GM12878 (cell line): ENCODE data around the gene CADM2. TPM values are rescaled to one million over a fixed set of nuclear protein-coding genes. Genes with fewer than 3 reads are reported as not detected.

Experiments used
- ATAC-seq: fragments of 200-7000 bp; cut with Tn5 transposase; 3 replicates; pipeline ENCODE4 v1.9.1; 2020; ENCODE audit warnings: mild to moderate bottlenecking, moderate library complexity
- BruUV-seq: library from RNA; stranded (reverse); fragments of 400-500 nt; replicated peaks from 2 replicates; lab custom pipeline; 2021; lab: Mats Ljungman, UMichigan
- CTCF ChIA-PET: fragments of 300-600 bp; sonication (Branson Sonifier 250); formaldehyde crosslinking; extraction: SDS; loops from one replicate; lab custom pipeline; 2021; ENCODE audit warnings: inconsistent platforms; lab: Yijun Ruan, JAX
- POLR2A ChIA-PET: fragments of 350-600 bp; formaldehyde crosslinking; extraction: SDS; loops from one replicate; lab custom pipeline; 2021; ENCODE audit warnings: inconsistent platforms; lab: Charles Lee
- RAD21 ChIA-PET: fragments of 300-600 bp; sonication (Branson Sonifier 250); formaldehyde crosslinking; loops from one replicate; lab custom pipeline; 2023; ENCODE audit warnings: antibody characterized with exemption; ENCODE audit not compliant: unreplicated experiment; lab: Charles Lee
- SMC1A ChIA-PET: fragments of 300-600 bp; sonication (Branson Sonifier 250); formaldehyde crosslinking; loops from one replicate; lab custom pipeline; 2023; ENCODE audit not compliant: unreplicated experiment, uncharacterized antibody; lab: Charles Lee
- DNase-seq: peaks from one replicate; pipeline ENCODE4 v3.0.0-alpha.2; 2011; ENCODE audit warnings: low read depth, low spot score
- FAIRE-seq: peaks from 3 replicates; lab custom pipeline; 2011; peaks lifted over from hg19 to GRCh38; lab: Jason Lieb, UNC
- H2AFZ ChIP-seq: 2 replicates; pipeline ENCODE4 v1.6.0; 2011; ENCODE audit warnings: low read depth, low read length, control low read depth; ENCODE audit not compliant: control insufficient read depth
- H3K27ac ChIP-seq: 2 replicates; pipeline ENCODE4 v1.5.1; 2011; ENCODE audit warnings: control low read depth; ENCODE audit not compliant: control insufficient read depth, insufficient read depth
- H3K27me3 ChIP-seq, 2 experiments: replicated peaks in 1 of 2; 2 replicates each; pipeline versions ENCODE4 v1.6.0 to v1.6.1; 2011; ENCODE audit warnings: low read length in 1 of 2; ENCODE audit not compliant: control insufficient read depth in 2 of 2, insufficient read depth in 2 of 2
- H3K36me3 ChIP-seq, 2 experiments: 2 replicates each; pipeline ENCODE4 v1.5.1; 2011; ENCODE audit warnings: low read length in 1 of 2; ENCODE audit not compliant: control insufficient read depth in 2 of 2, insufficient read depth in 2 of 2
- H3K4me1 ChIP-seq: 2 replicates; pipeline ENCODE4 v1.6.1; 2011; ENCODE audit warnings: mild to moderate bottlenecking, low read length, moderate library complexity, mixed read lengths; ENCODE audit not compliant: control insufficient read depth, insufficient read depth
- H3K4me2 ChIP-seq: 2 replicates; pipeline ENCODE4 v1.6.0; 2011; ENCODE audit warnings: control low read depth; ENCODE audit not compliant: control insufficient read depth, insufficient read depth
- H3K4me3 ChIP-seq: fragments of 200-600 bp; sonication (generic); 2 replicates; pipeline ENCODE4 v1.5.1; 2016
- H3K79me2 ChIP-seq: 2 replicates; pipeline ENCODE4 v1.6.0; 2011; ENCODE audit warnings: low read length; ENCODE audit not compliant: control insufficient read depth, insufficient read depth
- H3K9ac ChIP-seq: 2 replicates; pipeline ENCODE4 v1.8.0; 2011; ENCODE audit warnings: low read length, control low read depth, mixed read lengths; ENCODE audit not compliant: control insufficient read depth, insufficient read depth
- H3K9me3 ChIP-seq: replicated peaks from 3 replicates; pipeline ENCODE4 v1.5.1; 2011; ENCODE audit warnings: mild to moderate bottlenecking, low read length; ENCODE audit not compliant: control insufficient read depth, insufficient read depth
- H4K20me1 ChIP-seq: 2 replicates; pipeline ENCODE4 v1.6.0; 2011; ENCODE audit not compliant: control insufficient read depth, insufficient read depth
- E4F1 ChIP-seq: fragments of 450-650 bp; IDR thresholded peaks from 2 replicates; pipeline ENCODE4 v1.6.1; 2018; ENCODE audit warnings: borderline replicate concordance, mild to moderate bottlenecking; ENCODE audit not compliant: partially characterized antibody
- ELK1 ChIP-seq: IDR thresholded peaks from 2 replicates; pipeline ENCODE4 v1.6.1; 2012; ENCODE audit warnings: low read depth, low read length, improper control_type of control experiment
- HSF1 ChIP-seq: fragments of 150-350 bp; IDR thresholded peaks from 2 replicates; pipeline ENCODE4 v1.6.1; 2014; ENCODE audit warnings: mild to moderate bottlenecking, low read depth, low read length
- IRF3 ChIP-seq: fragments of 450-650 bp; IDR thresholded peaks from 2 replicates; pipeline ENCODE4 v1.6.1; 2014; ENCODE audit warnings: mild to moderate bottlenecking
- IRF5 ChIP-seq: fragments of 450-650 bp; IDR thresholded peaks from 2 replicates; pipeline ENCODE4 v1.6.1; 2017; ENCODE audit warnings: borderline replicate concordance
- PAX5 ChIP-seq: IDR thresholded peaks from 2 replicates; pipeline ENCODE4 v1.6.1; 2011; ENCODE audit warnings: low read depth, low read length, borderline replicate concordance
- PKNOX1 ChIP-seq: fragments of 450-650 bp; IDR thresholded peaks from 2 replicates; pipeline ENCODE4 v1.6.1; 2016; ENCODE audit warnings: mild to moderate bottlenecking
- SUZ12 ChIP-seq: fragments of 200-600 bp; sonication (generic); IDR thresholded peaks from one replicate; pipeline ENCODE4 v1.6.1; 2018; ENCODE audit warnings: antibody characterized with exemption, mild to moderate bottlenecking; ENCODE audit not compliant: unreplicated experiment
- WRNIP1 ChIP-seq: IDR thresholded peaks from 2 replicates; pipeline ENCODE4 v1.6.1; 2011; ENCODE audit warnings: low read depth, low read length, improper control_type of control experiment, borderline replicate concordance
- ZBTB33 ChIP-seq: fragments of 450-650 bp; IDR thresholded peaks from 2 replicates; pipeline ENCODE4 v1.6.1; 2017; ENCODE audit warnings: mild to moderate bottlenecking
- ZNF207 ChIP-seq: fragments of 450-650 bp; IDR thresholded peaks from 2 replicates; pipeline ENCODE4 v1.6.1; 2014; ENCODE audit warnings: antibody characterized with exemption, mild to moderate bottlenecking, borderline replicate concordance
- WGBS: methylation state at CpG from one replicate; pipeline ENCODE4 v1.1.6; 2016; ENCODE audit warnings: low lambda C conversion rate; ENCODE audit not compliant: insufficient replicate concordance, insufficient coverage; ENCODE audit errors: missing lambda C conversion rate; 5-methylcytosine and 5-hydroxymethylcytosine counted together
- in situ Hi-C: fragments of 300-500 bp; cut with MboI; formaldehyde crosslinking; loops from 9 replicates; pipeline ENCODE4 v1.14.3; 2018; ENCODE audit warnings: mixed read lengths
- intact Hi-C: fragments of 100-400 bp; cut with micrococcal nuclease; formaldehyde crosslinking; loops from one replicate; pipeline ENCODE4 v1.14.2; 2022; ENCODE audit not compliant: unreplicated experiment
- polyA plus RNA-seq, 11 experiments: library from polyadenylated mRNA; depleted of rRNA in 4 of 11; unstranded in 6 of 11; stranded (reverse) in 5 of 11; fragments of >200 nt; fragmentation: Nextera tagmentation in 4 of 11; fragmentation: Illumina TruSeq in 1 of 11; extraction: Ambion mirVana in 4 of 11; extraction: Trizol in 1 of 11; gene quantifications; 1 replicate in 1 of 11; 2 replicates in 10 of 11; pipeline versions ENCODE4 v1.2.1 to v1.2.3, GENCODE V29; 2011 to 2016; ENCODE audit warnings: inconsistent platforms in 2 of 11, missing spikeins in 2 of 11, low read depth in 1 of 11
- total RNA-seq, 4 experiments: library from RNA; depleted of rRNA in 3 of 4; stranded (reverse); fragments of >200 nt in 3 of 4; fragmentation: Illumina TruSeq in 1 of 4; extraction: Trizol in 1 of 4; gene quantifications; 2 replicates each; pipeline versions ENCODE4 v1.2.1 to v1.2.3, GENCODE V29; 2013 to 2021

Gene CADM2
- total and polyA plus RNA-seq, 10 of the 15 experiments (the other 5 are each of a cell fraction or from before 2014, with no cell fraction given) = 0.13 TPM; not detected in 9

DNA sequence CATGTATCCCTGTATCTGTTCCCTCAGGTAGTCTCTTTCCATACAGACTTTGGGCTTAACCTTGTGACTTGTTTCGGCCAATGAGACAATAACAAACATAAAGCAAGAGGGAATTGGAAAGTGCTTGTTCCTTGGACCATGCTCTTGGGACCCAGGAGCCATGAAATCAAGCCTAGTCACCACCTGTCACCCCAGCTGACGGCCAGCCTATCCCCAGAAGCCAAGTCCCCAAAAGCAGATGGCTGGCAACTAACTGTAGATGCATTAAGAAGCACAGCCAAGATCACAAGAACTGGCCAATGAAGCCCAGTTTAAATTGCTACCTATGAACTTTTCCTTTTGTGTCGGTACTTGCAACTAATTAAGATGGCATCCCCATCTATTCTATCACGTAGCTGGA, 822.0 kb downstream of the CADM2 start (continued):
- TF ChIP-seq HSF1 (no peak), PKNOX1 (no peak), ELK1 (no peak), WRNIP1 (no peak)

- no peaks in the 10 kb centered on the region for H3K9me3 ChIP-seq
- H3K4me2 ChIP-seq = no peak overlapping the region
- H3K9ac ChIP-seq = no peak overlapping the region
- FAIRE-seq = no peak
- no peak overlapping the region for H3K27ac ChIP-seq
- ATAC-seq = no peak
- no peaks in the 10 kb centered on the region for H4K20me1 ChIP-seq
- H3K36me3 ChIP-seq = no peaks in the 10 kb centered on the region
- RAD21 ChIA-PET = no interaction called here
- intact Hi-C loops (no loop called here), in situ Hi-C loops (no loop called here)
- POLR2A ChIA-PET = no interaction called here
- SMC1A ChIA-PET = interaction anchor here (1.2 kb wide), 1 partner anchor 9 kb away, joined by 4 read pairs; no protein-coding TSS in a partner anchor
- no peaks in the 10 kb centered on the region for H3K4me1 ChIP-seq
- WGBS = 0% methylated on average over 1 of the region's 1 CpG
- BruUV-seq = no TSS peak
- H2AFZ ChIP-seq = no peak overlapping the region
- CTCF ChIA-PET = no interaction called here
- H3K4me3 ChIP-seq = no peak overlapping the region
- H3K27me3 ChIP-seq = no peaks in the 10 kb centered on the region
- no peak for DNase-seq
- no peaks in the 10 kb centered on the region for H3K79me2 ChIP-seq
- no peak for TF ChIP-seq ZNF207
- TF ChIP-seq IRF3 = no peak
- TF ChIP-seq SUZ12 = no peak
- no peak for TF ChIP-seq ZBTB33
- no peak for TF ChIP-seq E4F1
- no peak for TF ChIP-seq IRF5
- TF ChIP-seq PAX5 = no peak
Measured at GRCh38 chr3:85781806-85782205, 823.0 kb downstream of the CADM2 start.
